GM23248 (cell line): ENCODE results near the gene SLC26A8. TPM values are rescaled to one million over a fixed set of nuclear protein-coding genes. Genes with fewer than 3 reads are reported as not detected.
"Not testable (repeated sequence)": the region's sequence is repeated elsewhere in the genome, so short reads cannot be mapped to it uniquely, and the experiment has no call there.

Source experiments
- DNase-seq: peaks from one replicate; pipeline ENCODE4 v3.0.0-alpha.2; 2015
- H2AFZ ChIP-seq: fragments of 200-600 bp; sonication (generic); 2 replicates; pipeline ENCODE4 v1.6.1; 2016; ENCODE audit warnings: antibody characterized with exemption
- H3F3A ChIP-seq: fragments of 200-600 bp; sonication (generic); 2 replicates; pipeline ENCODE4 v1.6.1; 2016; ENCODE audit warnings: mild to moderate bottlenecking, antibody characterized with exemption, mixed run types; ENCODE audit not compliant: insufficient read depth
- H3K27ac ChIP-seq: fragments of 200-600 bp; sonication (generic); 2 replicates; pipeline ENCODE4 v1.5.1; 2016; ENCODE audit warnings: mild to moderate bottlenecking
- H3K27me3 ChIP-seq: fragments of 200-600 bp; sonication (generic); replicated peaks from 2 replicates; pipeline ENCODE4 v1.6.1; 2016; ENCODE audit warnings: mild to moderate bottlenecking; ENCODE audit not compliant: insufficient read depth
- H3K36me3 ChIP-seq: fragments of 200-600 bp; sonication (generic); 2 replicates; pipeline ENCODE4 v1.6.1; 2016; ENCODE audit warnings: low read depth, mild to moderate bottlenecking
- H3K4me1 ChIP-seq: fragments of 200-600 bp; sonication (generic); 2 replicates; pipeline ENCODE4 v1.6.1; 2016; ENCODE audit warnings: mild to moderate bottlenecking; ENCODE audit not compliant: insufficient read depth
- H3K4me2 ChIP-seq: fragments of 200-600 bp; sonication (generic); one replicate; pipeline ENCODE4 v1.6.1; 2016; ENCODE audit warnings: mild to moderate bottlenecking; ENCODE audit not compliant: unreplicated experiment
- H3K4me3 ChIP-seq: fragments of 200-600 bp; sonication (generic); 2 replicates; pipeline ENCODE4 v1.5.1; 2016; ENCODE audit warnings: mild to moderate bottlenecking
- H3K79me2 ChIP-seq: fragments of 200-600 bp; sonication (generic); 2 replicates; pipeline ENCODE4 v1.6.1; 2016; ENCODE audit warnings: mild to moderate bottlenecking; ENCODE audit not compliant: insufficient read depth
- H3K9ac ChIP-seq: fragments of 200-600 bp; sonication (generic); 2 replicates; pipeline ENCODE4 v1.6.1; 2016; ENCODE audit warnings: mild to moderate bottlenecking
- H3K9me2 ChIP-seq: fragments of 200-600 bp; sonication (generic); 2 replicates; pipeline ENCODE4 v1.6.1; 2016; ENCODE audit warnings: mixed run types, mild to moderate bottlenecking, moderate library complexity; ENCODE audit not compliant: insufficient read depth
- H3K9me3 ChIP-seq: fragments of 200-600 bp; sonication (generic); one replicate; pipeline ENCODE4 v1.6.1; 2017; ENCODE audit warnings: low read depth
- H4K20me1 ChIP-seq: fragments of 200-600 bp; sonication (generic); 2 replicates; pipeline ENCODE4 v1.6.0; 2016; ENCODE audit not compliant: insufficient read depth
- EZH2 ChIP-seq: fragments of 200-600 bp; sonication (generic); IDR thresholded peaks from 2 replicates; pipeline ENCODE4 v1.6.1; 2018; ENCODE audit warnings: antibody characterized with exemption, mild to moderate bottlenecking; ENCODE audit not compliant: insufficient read depth, poor library complexity, severe bottlenecking
- EZH2phosphoT487 ChIP-seq: fragments of 200-600 bp; sonication (generic); IDR thresholded peaks from 2 replicates; pipeline ENCODE4 v1.6.1; 2018; ENCODE audit warnings: antibody characterized with exemption, moderate library complexity, mild to moderate bottlenecking, low read depth; ENCODE audit not compliant: insufficient read depth
- WGBS, 2 experiments: methylation state at CpG; one replicate each; pipeline ENCODE4 v1.1.6; 2015 to 2017; ENCODE audit warnings: low lambda C conversion rate in 2 of 2, low coverage in 1 of 2; ENCODE audit errors: missing lambda C conversion rate in 2 of 2; 5-methylcytosine and 5-hydroxymethylcytosine counted together
- in situ Hi-C: fragments of 300-500 bp; cut with MboI; formaldehyde crosslinking; loops from 2 replicates; pipeline ENCODE4 v1.15.0; 2020
- polyA plus RNA-seq: library from polyadenylated mRNA; unstranded; fragments of >200 nt; fragmentation: Nextera tagmentation; extraction: Ambion mirVana; gene quantifications from 2 replicates; pipeline ENCODE4 v1.2.1, GENCODE V29; 2016
- total RNA-seq: library from RNA; depleted of rRNA; stranded (reverse); fragments of >200 nt; shearing (Covaris generic); gene quantifications from 2 replicates; pipeline ENCODE4 v1.2.3, GENCODE V29; 2014

SLC26A8 gene
- total and polyA plus RNA-seq, 2 experiments from 2014 or later: not detected

- H4K20me1 ChIP-seq: no peaks in the 10 kb centered on the region
- H3K4me2 ChIP-seq: no peak overlapping the region
- H3K36me3 ChIP-seq: no peaks in the 10 kb centered on the region
- in situ Hi-C loops: no loop called here
- no peak overlapping the region for H3K4me3 ChIP-seq
- H3K27ac ChIP-seq: no peak overlapping the region
- no peaks in the 10 kb centered on the region for H3K79me2 ChIP-seq
- no peaks in the 10 kb centered on the region for H3K9me2 ChIP-seq
- no peak for DNase-seq
- no peaks in the 10 kb centered on the region for H3K9me3 ChIP-seq
- H2AFZ ChIP-seq: no peak overlapping the region
- TF ChIP-seq EZH2: no peak
- no peak overlapping the region for H3K9ac ChIP-seq
- H3K4me1 ChIP-seq: no peaks in the 10 kb centered on the region
- WGBS, 2 experiments: 75 to 83% methylated on average over 1 of the region's 1 CpG
- H3K27me3 ChIP-seq: no peaks in the 10 kb centered on the region; the same call in 1 of the 2 replicates
- H3F3A ChIP-seq: no peaks in the 10 kb centered on the region
These were observed 87.6 kb downstream of the SLC26A8 start for GRCh38 chr6:35936681-35937359.

GRCh38 chr6:35935469-35935868, 89.0 kb downstream of the SLC26A8 start:
- no peak overlapping the region for H3K9ac ChIP-seq
- no peaks in the 10 kb centered on the region for H3K4me1 ChIP-seq
- H3K9me3 ChIP-seq: no peaks in the 10 kb centered on the region
- H3K27ac ChIP-seq: no peak overlapping the region
- H3F3A ChIP-seq: no peaks in the 10 kb centered on the region
- H4K20me1 ChIP-seq: no peaks in the 10 kb centered on the region
- H3K79me2 ChIP-seq: no peaks in the 10 kb centered on the region
- in situ Hi-C loops: no loop called here
- H3K9me2 ChIP-seq: no peaks in the 10 kb centered on the region
- 32 to 34% methylated on average over 5 of the region's 5 CpGs for WGBS, 2 experiments
- no peaks in the 10 kb centered on the region for H3K36me3 ChIP-seq
- H2AFZ ChIP-seq: no peak overlapping the region
- DNase-seq: no peak
- TF ChIP-seq EZH2 (no peak), EZH2phosphoT487 (no peak)
- no peak overlapping the region for H3K4me2 ChIP-seq
- H3K27me3 ChIP-seq: no peaks in the 10 kb centered on the region; the same call in 1 of the 2 replicates
- H3K4me3 ChIP-seq: no peak overlapping the region

- 28 to 35% methylated on average over 2 of the region's 2 CpGs for WGBS, 2 experiments
- in situ Hi-C loops: no loop called here
- TF ChIP-seq EZH2 (no peak), EZH2phosphoT487 (no peak)
These were observed 90.6 kb downstream of the SLC26A8 start for GRCh38 chr6:35933844-35934243.

GRCh38 chr6:35931873-35932272, 92.6 kb downstream of the SLC26A8 start:
- in situ Hi-C loops, DNase-seq, H3K9me2 ChIP-seq, H3K27ac ChIP-seq, H3K27me3 ChIP-seq, H3K4me2 ChIP-seq, H2AFZ ChIP-seq, H3K36me3 ChIP-seq, H3F3A ChIP-seq, H3K9ac ChIP-seq, H3K9me3 ChIP-seq, H3K4me3 ChIP-seq, H3K4me1 ChIP-seq, H4K20me1 ChIP-seq, H3K79me2 ChIP-seq: not testable (repeated sequence)
- 86 to 89% methylated on average over 10 of the region's 10 CpGs for WGBS, 2 experiments

More at GRCh38 chr6:35933844-35934243, 90.6 kb downstream of the SLC26A8 start:
- H3K4me2 ChIP-seq: no peak overlapping the region
- H3K27ac ChIP-seq: no peak overlapping the region
- no peak overlapping the region for H3K4me3 ChIP-seq
- DNase-seq: no peak
- no peak overlapping the region for H2AFZ ChIP-seq
- H3K79me2 ChIP-seq: no peaks in the 10 kb centered on the region
- H3K27me3 ChIP-seq: no peaks in the 10 kb centered on the region; the same call in 1 of the 2 replicates
- no peaks in the 10 kb centered on the region for H3K9me3 ChIP-seq
- H3K4me1 ChIP-seq: no peaks in the 10 kb centered on the region
- H3K9ac ChIP-seq: no peak overlapping the region
- no peaks in the 10 kb centered on the region for H4K20me1 ChIP-seq
- no peaks in the 10 kb centered on the region for H3F3A ChIP-seq
- no peaks in the 10 kb centered on the region for H3K36me3 ChIP-seq
- no peaks in the 10 kb centered on the region for H3K9me2 ChIP-seq

GRCh38 chr6:35931120-35931561, 93.3 kb downstream of the SLC26A8 start:
- Histone ChIP-seq H3K4me3 (no peak overlapping the region), H3K9me3 (no peaks in the 10 kb centered on the region), H4K20me1 (no peaks in the 10 kb centered on the region), H3F3A (no peaks in the 10 kb centered on the region), H3K27me3 (no peaks in the 10 kb centered on the region; the same call in 1 of the 2 replicates), H3K9ac (no peak overlapping the region), H3K27ac (no peak overlapping the region), H3K4me1 (no peaks in the 10 kb centered on the region), H3K36me3 (no peaks in the 10 kb centered on the region), H3K4me2 (no peak overlapping the region), H2AFZ (no peak overlapping the region), H3K9me2 (no peaks in the 10 kb centered on the region), H3K79me2 (no peaks in the 10 kb centered on the region)
- no peak for DNase-seq
- 90% methylated on average over 17 to 29 of the region's 30 CpGs for WGBS, 2 experiments
- TF ChIP-seq EZH2phosphoT487: no peak
- TF ChIP-seq EZH2: no peak
- in situ Hi-C loops: no loop called here
